K562 (cell line): ENCODE data around the gene RNF175. TPM values are rescaled to one million over a fixed set of nuclear protein-coding genes. Genes with fewer than 3 reads are reported as not detected.

Experiments used
- ATAC-seq: fragments of 200-7000 bp; cut with Tn5 transposase; 3 replicates; pipeline ENCODE4 v1.9.1; 2020; ENCODE audit warnings: moderate library complexity
- BruUV-seq: library from RNA; stranded (reverse); fragments of 400-500 nt; replicated peaks from 2 replicates; lab custom pipeline; 2021; lab: Mats Ljungman, UMichigan
- CTCF ChIA-PET: fragments of 300-600 bp; formaldehyde crosslinking; extraction: SDS; loops from one replicate; lab custom pipeline; 2021; ENCODE audit warnings: low intra/inter-chr PET ratio; lab: Yijun Ruan, JAX
- POLR2A ChIA-PET: fragments of 300-600, 350-650 bp; sonication (Branson Sonifier 250); formaldehyde crosslinking; extraction: SDS; loops from one replicate; lab custom pipeline; 2021; ENCODE audit warnings: antibody characterized with exemption, inconsistent platforms; lab: Yijun Ruan, JAX
- DNase-seq, 4 experiments: peaks; one replicate each; pipeline versions ENCODE4 v3.0.0 to v3.0.0-alpha.2; 2011 to 2018; ENCODE audit warnings: low spot score in 3 of 4, mixed read lengths in 3 of 4; ENCODE audit errors: extremely low read depth in 1 of 4
- FAIRE-seq: peaks from 2 replicates; lab custom pipeline; 2011; peaks lifted over from hg19 to GRCh38; lab: Jason Lieb, UNC
- H2AFZ ChIP-seq: 2 replicates; pipeline ENCODE4 v1.6.0; 2011; ENCODE audit warnings: low read depth, low read length, control low read depth, inconsistent platforms
- H3K27ac ChIP-seq: fragments of 200-600 bp; 3 replicates; pipeline ENCODE4 v1.8.0; 2011; ENCODE audit warnings: low read depth, mild to moderate bottlenecking, control low read depth, inconsistent platforms, low read length, moderate library complexity, mixed read lengths; ENCODE audit errors: extremely low read depth
- H3K27me3 ChIP-seq, 2 experiments: fragments of 300-600 bp in 1 of 2; 2 replicates in 1 of 2; 3 replicates in 1 of 2; pipeline versions ENCODE4 v1.6.0 to v1.8.0; 2011; ENCODE audit warnings: inconsistent platforms in 2 of 2, low read length in 2 of 2, mild to moderate bottlenecking in 1 of 2, mixed read lengths in 1 of 2, moderate library complexity in 1 of 2; ENCODE audit not compliant: control insufficient read depth in 2 of 2, insufficient read depth in 2 of 2
- H3K36me3 ChIP-seq: fragments of 300-600 bp; 3 replicates; pipeline ENCODE4 v1.8.0; 2011; ENCODE audit warnings: mild to moderate bottlenecking, low read length, inconsistent platforms; ENCODE audit not compliant: control insufficient read depth, insufficient read depth
- H3K4me1 ChIP-seq, 2 experiments: fragments of 200-600 bp in 1 of 2; replicated peaks in 1 of 2; 2 replicates in 1 of 2; 3 replicates in 1 of 2; pipeline versions ENCODE4 v1.5.1 to v1.8.0; 2011; ENCODE audit warnings: inconsistent platforms in 2 of 2, low read length in 2 of 2, mild to moderate bottlenecking in 1 of 2, mixed read lengths in 1 of 2, moderate library complexity in 1 of 2; ENCODE audit not compliant: control insufficient read depth in 2 of 2, insufficient read depth in 2 of 2
- H3K4me2 ChIP-seq: 2 replicates; pipeline ENCODE4 v1.6.1; 2011; ENCODE audit warnings: low read length, control low read depth, inconsistent platforms, mixed read lengths; ENCODE audit not compliant: insufficient read depth
- H3K4me3 ChIP-seq: fragments of 200-600 bp; sonication (generic), shearing (Covaris generic); 2 replicates; pipeline ENCODE4 v1.5.1; 2016; ENCODE audit warnings: control low read depth, inconsistent platforms
- H3K79me2 ChIP-seq: fragments of 200-600 bp; 3 replicates; pipeline ENCODE4 v1.8.0; 2011; ENCODE audit warnings: low read length, inconsistent platforms; ENCODE audit not compliant: control insufficient read depth, insufficient read depth
- H3K9ac ChIP-seq, 2 experiments: 2 replicates each; pipeline versions ENCODE4 v1.6.0 to v1.6.1; 2011; ENCODE audit warnings: low read depth in 2 of 2, low read length in 2 of 2, control low read depth in 1 of 2, inconsistent platforms in 1 of 2, mild to moderate bottlenecking in 1 of 2, mixed read lengths in 1 of 2; ENCODE audit not compliant: insufficient read depth in 1 of 2
- H3K9me1 ChIP-seq: one replicate; pipeline ENCODE4 v1.6.0; 2011; ENCODE audit warnings: inconsistent platforms, mild to moderate bottlenecking, low read length, moderate library complexity; ENCODE audit not compliant: control insufficient read depth, insufficient read depth
- H3K9me3 ChIP-seq: replicated peaks from 2 replicates; pipeline ENCODE4 v1.5.1; 2011; ENCODE audit warnings: low read depth, low read length, inconsistent platforms; ENCODE audit not compliant: control insufficient read depth, insufficient read depth
- H4K20me1 ChIP-seq: replicated peaks from 2 replicates; pipeline ENCODE4 v1.6.1; 2011; ENCODE audit warnings: low read length, inconsistent platforms, mixed read lengths; ENCODE audit not compliant: control insufficient read depth, insufficient read depth
- C11orf30 ChIP-seq: fragments of 450-650 bp; IDR thresholded peaks from 2 replicates; pipeline ENCODE4 v1.6.1; 2016; ENCODE audit warnings: low read depth, mild to moderate bottlenecking
- CBX3 ChIP-seq, 2 experiments: IDR thresholded peaks; 1 replicate in 1 of 2; 2 replicates in 1 of 2; pipeline ENCODE4 v1.6.1; 2012; ENCODE audit warnings: inconsistent platforms in 2 of 2, low read length in 2 of 2, borderline replicate concordance in 1 of 2, control low read depth in 1 of 2
- CBX5 ChIP-seq: IDR thresholded peaks from 2 replicates; pipeline ENCODE4 v1.6.1; 2014; ENCODE audit warnings: low read depth, borderline replicate concordance
- ELF1 ChIP-seq: fragments of 200-800 bp; sonication (Bioruptor generic); IDR thresholded peaks from 2 replicates; pipeline ENCODE4 v1.6.1; 2016; ENCODE audit warnings: missing genetic modification characterization, missing compliant biosample characterization
- MAFF ChIP-seq: IDR thresholded peaks from 2 replicates; pipeline ENCODE4 v1.6.1; 2012; ENCODE audit warnings: low read length, improper control_type of control experiment
- NFE2 ChIP-seq: IDR thresholded peaks from 2 replicates; pipeline ENCODE4 v1.6.1; 2014; ENCODE audit warnings: antibody characterized with exemption, low read depth
- SFPQ ChIP-seq: fragments of 200-400 bp; formaldehyde crosslinking; IDR thresholded peaks from 2 replicates; pipeline ENCODE4 v1.6.1; 2017; ENCODE audit warnings: mild to moderate bottlenecking, low read depth, low read length, moderate library complexity
- TRIM24 ChIP-seq, 2 experiments: fragments of 450-650 bp; IDR thresholded peaks; 2 replicates each; pipeline ENCODE4 v1.6.1; 2016
- ZNF316 ChIP-seq: fragments of 450-650 bp; IDR thresholded peaks from 2 replicates; pipeline ENCODE4 v1.6.1; 2016
- WGBS: fragments of 100-300 bp; shearing (Covaris generic); methylation state at CpG from one replicate; pipeline ENCODE4 v1.1.6; 2016; ENCODE audit warnings: low coverage, mixed read lengths; ENCODE audit not compliant: insufficient coverage; ENCODE audit errors: missing lambda C conversion rate; 5-methylcytosine and 5-hydroxymethylcytosine counted together
- in situ Hi-C: fragments of 300-500 bp; cut with MboI; formaldehyde crosslinking; loops from 4 replicates; pipeline ENCODE4 v1.15.0; 2018; ENCODE audit warnings: inconsistent platforms, mixed read lengths
- intact Hi-C: fragments of 100-400 bp; cut with micrococcal nuclease; formaldehyde crosslinking; loops from 2 replicates; pipeline ENCODE4 v1.14.2; 2022
- polyA plus RNA-seq, 8 experiments: library from polyadenylated mRNA; depleted of rRNA in 4 of 8; stranded (reverse) in 5 of 8; unstranded in 3 of 8; fragments of >200 nt; fragmentation: Nextera tagmentation in 2 of 8; fragmentation: Illumina TruSeq in 1 of 8; extraction: Ambion mirVana in 2 of 8; extraction: Trizol in 1 of 8; gene quantifications; 2 replicates each; pipeline versions ENCODE4 v1.2.1 to v1.2.3, GENCODE V29; 2011 to 2014; ENCODE audit warnings: inconsistent platforms in 1 of 8, missing spikeins in 1 of 8
- total RNA-seq, 7 experiments: library from RNA; depleted of rRNA in 6 of 7; stranded (reverse); fragments of >200 nt in 6 of 7; fragmentation: Illumina TruSeq in 2 of 7; extraction: Trizol in 2 of 7; gene quantifications; 2 replicates each; pipeline versions ENCODE4 v1.2.1 to v1.2.3, GENCODE V29; 2011 to 2021; ENCODE audit warnings: low replicate concordance in 1 of 7
- TF ChIP-seq, protein P1 (sequence below): fragments of 450-650 bp; IDR thresholded peaks from 2 replicates; pipeline ENCODE4 v1.6.1; 2017; ENCODE audit warnings: antibody characterized with exemption

Gene RNF175
- total and polyA plus RNA-seq, 9 of the 15 experiments (the other 6 are each of a cell fraction or from before 2014, with no cell fraction given), result not detected

DNA sequence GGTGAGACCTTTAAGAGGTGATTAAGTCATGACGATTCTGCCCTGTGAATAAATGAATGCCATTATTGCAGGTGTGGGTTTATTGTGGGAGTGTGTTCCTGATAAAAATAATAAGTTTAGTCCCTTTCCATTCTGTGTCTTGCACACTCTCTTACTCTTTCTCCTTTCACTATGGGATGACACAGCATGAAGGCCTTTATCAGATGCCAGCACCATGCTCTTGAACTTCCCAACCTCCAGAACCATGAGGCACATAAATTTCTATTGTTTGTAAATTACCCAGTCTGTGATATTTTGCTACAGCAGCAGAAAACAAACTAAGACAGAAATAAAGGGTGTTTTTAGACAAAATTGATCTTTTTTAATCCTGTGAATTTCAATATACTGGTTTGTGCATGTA lies 18.6 kb upstream of the RNF175 start:
- H3K9me1 ChIP-seq, result no peaks in the 10 kb centered on the region
- in situ Hi-C loops, result no loop called here
- CTCF ChIA-PET, result no interaction called here
- POLR2A ChIA-PET, result no interaction called here
- H3K4me1 ChIP-seq, result peaks cover 4 to 11% of the 10 kb centered on the region in 2 experiments; a peak in 4 of 5 replicates
- no peak overlapping the region for H3K4me3 ChIP-seq
- no peaks in the 10 kb centered on the region for H3K36me3 ChIP-seq
- FAIRE-seq (no peak), ATAC-seq (no peak), DNase-seq (no peak)
- TF ChIP-seq SFPQ (no peak), TRIM24 (IDR thresholded peaks at IDR 0.05) (peak; percentile 61 to 67; a peak in 3 of 4 replicates), C11orf30 (0 out of 2 replicates have a peak, but pooled peaks have one; percentile 13), ZNF316 (peak; percentile 30; the same call in 1 of the 2 replicates), ELF1 (tag) (no peak), CBX5 (0 out of 2 replicates have a peak, but pooled peaks have one; percentile 23), CBX3 (IDR thresholded peaks at IDR 0.05; ENCODE audit: borderline replicate concordance in 1 of 2, low read length in 2 of 2) (peak in 1 of 2 experiments; percentile 80; a peak in 1 of 3 replicates), NFE2 (peak; percentile 70), MAFF (peak; percentile 29; the same call in 1 of the 2 replicates)
- TF ChIP-seq, protein P1, sequence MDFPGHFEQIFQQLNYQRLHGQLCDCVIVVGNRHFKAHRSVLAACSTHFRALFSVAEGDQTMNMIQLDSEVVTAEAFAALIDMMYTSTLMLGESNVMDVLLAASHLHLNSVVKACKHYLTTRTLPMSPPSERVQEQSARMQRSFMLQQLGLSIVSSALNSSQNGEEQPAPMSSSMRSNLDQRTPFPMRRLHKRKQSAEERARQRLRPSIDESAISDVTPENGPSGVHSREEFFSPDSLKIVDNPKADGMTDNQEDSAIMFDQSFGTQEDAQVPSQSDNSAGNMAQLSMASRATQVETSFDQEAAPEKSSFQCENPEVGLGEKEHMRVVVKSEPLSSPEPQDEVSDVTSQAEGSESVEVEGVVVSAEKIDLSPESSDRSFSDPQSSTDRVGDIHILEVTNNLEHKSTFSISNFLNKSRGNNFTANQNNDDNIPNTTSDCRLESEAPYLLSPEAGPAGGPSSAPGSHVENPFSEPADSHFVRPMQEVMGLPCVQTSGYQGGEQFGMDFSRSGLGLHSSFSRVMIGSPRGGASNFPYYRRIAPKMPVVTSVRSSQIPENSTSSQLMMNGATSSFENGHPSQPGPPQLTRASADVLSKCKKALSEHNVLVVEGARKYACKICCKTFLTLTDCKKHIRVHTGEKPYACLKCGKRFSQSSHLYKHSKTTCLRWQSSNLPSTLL, result no peak
- BruUV-seq, result no TSS peak
- WGBS, result 0% methylated on average over 1 of the region's 1 CpG
- peaks cover 4 to 9% of the 10 kb centered on the region in 2 experiments; a peak in 3 of 5 replicates for H3K27me3 ChIP-seq
- H3K27ac ChIP-seq, result no peak overlapping the region
- H4K20me1 ChIP-seq, result no peaks in the 10 kb centered on the region
- intact Hi-C loops, result loop anchor here (10.0 kb wide), 1 partner anchor 836 kb away; the partner anchor contains the start of gene FGG
- H3K79me2 ChIP-seq, result no peaks in the 10 kb centered on the region
- peaks cover 7% of the 10 kb centered on the region for H3K9me3 ChIP-seq
- H2AFZ ChIP-seq, result no peak overlapping the region
- H3K4me2 ChIP-seq, result no peak overlapping the region
- no peak overlapping the region for H3K9ac ChIP-seq
